ENCODE measurements around the gene IL1F10. TPM values are rescaled to one million over a fixed set of nuclear protein-coding genes. Genes with fewer than 3 reads are reported as not detected.

Gene IL1F10
- polyA plus RNA-seq, 1 donor from 2014 or later = not detected

DNA sequence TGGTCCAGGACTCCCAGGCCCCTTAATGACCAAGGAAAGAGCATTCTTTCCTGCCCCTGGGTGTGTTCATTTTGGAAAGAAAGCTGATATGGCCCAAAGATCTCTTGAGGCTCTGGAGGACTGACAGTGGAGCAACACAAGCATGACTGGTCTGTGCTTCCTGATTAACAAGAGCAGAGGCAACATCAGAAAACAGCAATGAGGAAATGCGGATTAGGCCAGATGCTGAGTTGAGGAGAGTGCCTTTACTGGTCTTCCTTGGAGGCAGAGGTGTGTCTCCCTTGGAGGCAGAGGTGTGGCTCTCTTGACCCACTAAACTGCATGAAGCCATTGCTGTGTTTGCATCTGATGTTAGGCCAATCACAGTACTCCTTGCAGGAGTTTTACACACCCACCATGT, 35.0 kb upstream of the IL1F10 start:
- H2AFZ ChIP-seq (ENCODE audit: low read depth, low read length) = no peak overlapping the region
- H4K20me1 ChIP-seq (ENCODE audit: insufficient read depth) = no peaks in the 10 kb centered on the region
- TF ChIP-seq, protein P1, sequence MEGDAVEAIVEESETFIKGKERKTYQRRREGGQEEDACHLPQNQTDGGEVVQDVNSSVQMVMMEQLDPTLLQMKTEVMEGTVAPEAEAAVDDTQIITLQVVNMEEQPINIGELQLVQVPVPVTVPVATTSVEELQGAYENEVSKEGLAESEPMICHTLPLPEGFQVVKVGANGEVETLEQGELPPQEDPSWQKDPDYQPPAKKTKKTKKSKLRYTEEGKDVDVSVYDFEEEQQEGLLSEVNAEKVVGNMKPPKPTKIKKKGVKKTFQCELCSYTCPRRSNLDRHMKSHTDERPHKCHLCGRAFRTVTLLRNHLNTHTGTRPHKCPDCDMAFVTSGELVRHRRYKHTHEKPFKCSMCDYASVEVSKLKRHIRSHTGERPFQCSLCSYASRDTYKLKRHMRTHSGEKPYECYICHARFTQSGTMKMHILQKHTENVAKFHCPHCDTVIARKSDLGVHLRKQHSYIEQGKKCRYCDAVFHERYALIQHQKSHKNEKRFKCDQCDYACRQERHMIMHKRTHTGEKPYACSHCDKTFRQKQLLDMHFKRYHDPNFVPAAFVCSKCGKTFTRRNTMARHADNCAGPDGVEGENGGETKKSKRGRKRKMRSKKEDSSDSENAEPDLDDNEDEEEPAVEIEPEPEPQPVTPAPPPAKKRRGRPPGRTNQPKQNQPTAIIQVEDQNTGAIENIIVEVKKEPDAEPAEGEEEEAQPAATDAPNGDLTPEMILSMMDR (IDR thresholded peaks at IDR 0.05; ENCODE audit: poor library complexity, severe bottlenecking) = no peak
- TF ChIP-seq MXI1 (conservative IDR thresholded peaks at IDR 0.05; ENCODE audit: poor library complexity, severe bottlenecking) = no peak
- no peak for TF ChIP-seq RAD21 (conservative IDR thresholded peaks at IDR 0.05)
- no peak for TF ChIP-seq SMC3 (conservative IDR thresholded peaks at IDR 0.05; ENCODE audit: poor library complexity)
- no peak for TF ChIP-seq TAF1 (IDR thresholded peaks at IDR 0.05; ENCODE audit: low read depth)
- no peak for TF ChIP-seq EZH2 (IDR thresholded peaks at IDR 0.05; ENCODE audit: borderline replicate concordance, insufficient read depth, low read length, poor library complexity, severe bottlenecking)
- TF ChIP-seq POLR2AphosphoS5 (IDR thresholded peaks at IDR 0.05) = no peak
- TF ChIP-seq EP300 (conservative IDR thresholded peaks at IDR 0.05; ENCODE audit: poor library complexity, severe bottlenecking) = no peak
- TF ChIP-seq, protein P2, sequence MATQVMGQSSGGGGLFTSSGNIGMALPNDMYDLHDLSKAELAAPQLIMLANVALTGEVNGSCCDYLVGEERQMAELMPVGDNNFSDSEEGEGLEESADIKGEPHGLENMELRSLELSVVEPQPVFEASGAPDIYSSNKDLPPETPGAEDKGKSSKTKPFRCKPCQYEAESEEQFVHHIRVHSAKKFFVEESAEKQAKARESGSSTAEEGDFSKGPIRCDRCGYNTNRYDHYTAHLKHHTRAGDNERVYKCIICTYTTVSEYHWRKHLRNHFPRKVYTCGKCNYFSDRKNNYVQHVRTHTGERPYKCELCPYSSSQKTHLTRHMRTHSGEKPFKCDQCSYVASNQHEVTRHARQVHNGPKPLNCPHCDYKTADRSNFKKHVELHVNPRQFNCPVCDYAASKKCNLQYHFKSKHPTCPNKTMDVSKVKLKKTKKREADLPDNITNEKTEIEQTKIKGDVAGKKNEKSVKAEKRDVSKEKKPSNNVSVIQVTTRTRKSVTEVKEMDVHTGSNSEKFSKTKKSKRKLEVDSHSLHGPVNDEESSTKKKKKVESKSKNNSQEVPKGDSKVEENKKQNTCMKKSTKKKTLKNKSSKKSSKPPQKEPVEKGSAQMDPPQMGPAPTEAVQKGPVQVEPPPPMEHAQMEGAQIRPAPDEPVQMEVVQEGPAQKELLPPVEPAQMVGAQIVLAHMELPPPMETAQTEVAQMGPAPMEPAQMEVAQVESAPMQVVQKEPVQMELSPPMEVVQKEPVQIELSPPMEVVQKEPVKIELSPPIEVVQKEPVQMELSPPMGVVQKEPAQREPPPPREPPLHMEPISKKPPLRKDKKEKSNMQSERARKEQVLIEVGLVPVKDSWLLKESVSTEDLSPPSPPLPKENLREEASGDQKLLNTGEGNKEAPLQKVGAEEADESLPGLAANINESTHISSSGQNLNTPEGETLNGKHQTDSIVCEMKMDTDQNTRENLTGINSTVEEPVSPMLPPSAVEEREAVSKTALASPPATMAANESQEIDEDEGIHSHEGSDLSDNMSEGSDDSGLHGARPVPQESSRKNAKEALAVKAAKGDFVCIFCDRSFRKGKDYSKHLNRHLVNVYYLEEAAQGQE (IDR thresholded peaks at IDR 0.05; ENCODE audit: borderline replicate concordance) = no peak
- H3K9ac ChIP-seq (ENCODE audit: low read length) = no peak overlapping the region
- no peak overlapping the region for H3K4me3 ChIP-seq (ENCODE audit: low read length)
- H3K9me3 ChIP-seq (ENCODE audit: low read length) = no peaks in the 10 kb centered on the region
- H3F3A ChIP-seq (ENCODE audit: insufficient read depth, low read length, poor library complexity, severe bottlenecking) = no peaks in the 10 kb centered on the region
- no peaks in the 10 kb centered on the region for H3K27me3 ChIP-seq (ENCODE audit: insufficient read depth, low read depth, low read length)
- H3K36me3 ChIP-seq (ENCODE audit: insufficient read depth, low read length) = no peaks in the 10 kb centered on the region
- H3K79me2 ChIP-seq (replicated peaks; ENCODE audit: insufficient read depth, low read length) = no peaks in the 10 kb centered on the region
- no peak overlapping the region for H3K27ac ChIP-seq (ENCODE audit: low read length)
- no peak overlapping the region for H3K4me2 ChIP-seq (ENCODE audit: low read length)
- H3K9me2 ChIP-seq (ENCODE audit: insufficient read depth, low read length) = no peaks in the 10 kb centered on the region

DNA sequence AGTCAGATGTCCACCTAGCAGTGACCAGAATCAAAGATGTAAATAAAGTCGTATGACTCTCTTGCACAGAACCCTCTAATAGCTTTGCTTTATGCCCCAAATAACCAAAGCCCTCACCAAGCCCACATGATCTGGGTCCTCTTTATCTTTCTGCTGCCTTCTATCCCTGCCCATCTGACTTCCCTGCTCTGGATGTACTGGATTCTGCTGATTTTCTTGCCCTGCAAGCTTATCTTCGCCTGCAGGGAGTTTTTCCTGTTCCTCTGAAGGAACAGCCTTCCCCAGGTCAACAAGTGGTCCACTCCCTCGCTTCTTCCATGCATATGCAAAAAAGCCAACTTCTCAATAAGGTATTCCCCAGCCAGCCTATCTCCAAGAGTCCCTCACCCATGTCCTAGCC, 33.8 kb upstream of the IL1F10 start:
- H4K20me1 ChIP-seq (ENCODE audit: insufficient read depth) = no peaks in the 10 kb centered on the region
- H2AFZ ChIP-seq (ENCODE audit: low read depth, low read length) = no peak overlapping the region
- H3K4me3 ChIP-seq (ENCODE audit: low read length) = no peak overlapping the region
- no peaks in the 10 kb centered on the region for H3K27me3 ChIP-seq (ENCODE audit: insufficient read depth, low read depth, low read length)
- no peak overlapping the region for H3K9ac ChIP-seq (ENCODE audit: low read length)
- H3K27ac ChIP-seq (ENCODE audit: low read length) = no peak overlapping the region
- H3K36me3 ChIP-seq (ENCODE audit: insufficient read depth, low read length) = no peaks in the 10 kb centered on the region
- no peak overlapping the region for H3K4me2 ChIP-seq (ENCODE audit: low read length)
- TF ChIP-seq, protein P2 (IDR thresholded peaks at IDR 0.05; ENCODE audit: borderline replicate concordance) = no peak
- TF ChIP-seq, protein P1 (IDR thresholded peaks at IDR 0.05; ENCODE audit: poor library complexity, severe bottlenecking) = no peak
- no peaks in the 10 kb centered on the region for H3K79me2 ChIP-seq (replicated peaks; ENCODE audit: insufficient read depth, low read length)
- H3K9me2 ChIP-seq (ENCODE audit: insufficient read depth, low read length) = no peaks in the 10 kb centered on the region
- H3F3A ChIP-seq (ENCODE audit: insufficient read depth, low read length, poor library complexity, severe bottlenecking) = no peaks in the 10 kb centered on the region
- H3K9me3 ChIP-seq (ENCODE audit: low read length) = no peaks in the 10 kb centered on the region
